Mesenchymal stem cell (in vitro differentiated cells and primary cell): ENCODE measurements around the gene SIVA1.
A peak's percentile ranks its signal among the peaks of the same experiment; 100 is the strongest.

Experiments used
- DNase-seq: peaks from one replicate; pipeline ENCODE4 v3.0.0-alpha.2; 2013
- H2AFZ ChIP-seq: one replicate; pipeline ENCODE4 v1.6.1; 2013; ENCODE audit warnings: low read depth, mild to moderate bottlenecking, control low read depth, inconsistent platforms, low read length, moderate library complexity
- H2AK5ac ChIP-seq: 2 replicates; pipeline ENCODE4 v1.6.1; 2013; ENCODE audit warnings: low read length, moderate library complexity, mild to moderate bottlenecking, inconsistent platforms; ENCODE audit not compliant: severe bottlenecking
- H2BK120ac ChIP-seq: one replicate; pipeline ENCODE4 v1.6.1; 2013; ENCODE audit warnings: low read depth, mild to moderate bottlenecking, inconsistent platforms, low read length, moderate library complexity
- H2BK12ac ChIP-seq, 2 experiments: one replicate each; pipeline ENCODE4 v1.6.1; 2013; ENCODE audit warnings: inconsistent platforms in 2 of 2, low read length in 2 of 2, mild to moderate bottlenecking in 2 of 2, moderate library complexity in 2 of 2, control low read depth in 1 of 2
- H2BK15ac ChIP-seq: one replicate; pipeline ENCODE4 v1.6.1; 2013; ENCODE audit warnings: mild to moderate bottlenecking, low read depth, inconsistent platforms; ENCODE audit not compliant: poor library complexity, severe bottlenecking
- H2BK5ac ChIP-seq: 2 replicates; pipeline ENCODE4 v1.6.1; 2013; ENCODE audit warnings: low read depth, mild to moderate bottlenecking, low read length, control low read depth, inconsistent platforms; ENCODE audit not compliant: poor library complexity, severe bottlenecking
- H3K14ac ChIP-seq, 2 experiments: one replicate each; pipeline ENCODE4 v1.6.1; 2013; ENCODE audit warnings: inconsistent platforms in 2 of 2, low read length in 2 of 2, control low read depth in 1 of 2, mild to moderate bottlenecking in 1 of 2, moderate library complexity in 1 of 2
- H3K18ac ChIP-seq, 2 experiments: one replicate each; pipeline ENCODE4 v1.6.1; 2013; ENCODE audit warnings: inconsistent platforms in 2 of 2, low read length in 2 of 2, control low read depth in 1 of 2, low read depth in 1 of 2, mild to moderate bottlenecking in 1 of 2
- H3K23ac ChIP-seq, 2 experiments: one replicate each; pipeline ENCODE4 v1.6.1; 2013; ENCODE audit warnings: inconsistent platforms in 2 of 2, low read length in 2 of 2, mild to moderate bottlenecking in 2 of 2, moderate library complexity in 2 of 2, control low read depth in 1 of 2
- H3K27ac ChIP-seq: 2 replicates; pipeline ENCODE4 v1.5.1; 2013; ENCODE audit warnings: mild to moderate bottlenecking, moderate library complexity, low read length, control low read depth, inconsistent platforms; ENCODE audit not compliant: poor library complexity, severe bottlenecking
- H3K27me3 ChIP-seq, 2 experiments: 2 replicates each; pipeline versions ENCODE4 v1.6.1 to v1.7.0; 2013; ENCODE audit warnings: low read length in 2 of 2, mild to moderate bottlenecking in 2 of 2, moderate library complexity in 2 of 2, control low read depth in 1 of 2, inconsistent platforms in 1 of 2; ENCODE audit not compliant: control insufficient read depth in 1 of 2, insufficient read depth in 1 of 2
- H3K36me3 ChIP-seq, 2 experiments: 2 replicates each; pipeline versions ENCODE4 v1.6.1 to v1.7.0; 2013; ENCODE audit warnings: low read length in 2 of 2, control low read depth in 1 of 2, inconsistent platforms in 1 of 2, low read depth in 1 of 2, mild to moderate bottlenecking in 1 of 2; ENCODE audit not compliant: insufficient read depth in 2 of 2, control insufficient read depth in 1 of 2
- H3K4ac ChIP-seq, 2 experiments: one replicate each; pipeline ENCODE4 v1.6.1; 2013; ENCODE audit warnings: inconsistent platforms in 2 of 2, low read length in 2 of 2, mild to moderate bottlenecking in 2 of 2, moderate library complexity in 2 of 2, control low read depth in 1 of 2, low read depth in 1 of 2
- H3K4me1 ChIP-seq: 2 replicates; pipeline ENCODE4 v1.6.1; 2013; ENCODE audit warnings: low read depth, low read length, control low read depth; ENCODE audit not compliant: control insufficient read depth, insufficient read depth
- H3K4me2 ChIP-seq: 2 replicates; pipeline ENCODE4 v1.6.1; 2013; ENCODE audit warnings: low read length, mild to moderate bottlenecking, inconsistent platforms; ENCODE audit not compliant: poor library complexity, severe bottlenecking
- H3K4me3 ChIP-seq, 2 experiments: 2 replicates each; pipeline versions ENCODE4 v1.5.1 to v1.7.0; 2013; ENCODE audit warnings: low read length in 2 of 2, mild to moderate bottlenecking in 2 of 2, control low read depth in 1 of 2, low read depth in 1 of 2; ENCODE audit not compliant: insufficient read depth in 1 of 2
- H3K79me1 ChIP-seq: replicated peaks from 2 replicates; pipeline ENCODE4 v1.6.1; 2013; ENCODE audit warnings: mild to moderate bottlenecking, control low read depth, low read length, inconsistent platforms; ENCODE audit not compliant: poor library complexity, severe bottlenecking
- H3K9ac ChIP-seq: 2 replicates; pipeline ENCODE4 v1.7.0; 2013; ENCODE audit warnings: mild to moderate bottlenecking, low read length, moderate library complexity
- H3K9me3 ChIP-seq: 2 replicates; pipeline ENCODE4 v1.7.0; 2013; ENCODE audit warnings: mild to moderate bottlenecking, low read length; ENCODE audit not compliant: control insufficient read depth
- H4K8ac ChIP-seq: one replicate; pipeline ENCODE4 v1.6.1; 2013; ENCODE audit warnings: inconsistent platforms, mild to moderate bottlenecking, low read length, moderate library complexity
- H4K91ac ChIP-seq: one replicate; pipeline ENCODE4 v1.6.1; 2013; ENCODE audit warnings: mild to moderate bottlenecking, low read length, inconsistent platforms
- WGBS: methylation state at CpG from one replicate; pipeline ENCODE4 v1.1.7; 2013; ENCODE audit warnings: mixed read lengths; 5-methylcytosine and 5-hydroxymethylcytosine counted together

Gene SIVA1

DNA sequence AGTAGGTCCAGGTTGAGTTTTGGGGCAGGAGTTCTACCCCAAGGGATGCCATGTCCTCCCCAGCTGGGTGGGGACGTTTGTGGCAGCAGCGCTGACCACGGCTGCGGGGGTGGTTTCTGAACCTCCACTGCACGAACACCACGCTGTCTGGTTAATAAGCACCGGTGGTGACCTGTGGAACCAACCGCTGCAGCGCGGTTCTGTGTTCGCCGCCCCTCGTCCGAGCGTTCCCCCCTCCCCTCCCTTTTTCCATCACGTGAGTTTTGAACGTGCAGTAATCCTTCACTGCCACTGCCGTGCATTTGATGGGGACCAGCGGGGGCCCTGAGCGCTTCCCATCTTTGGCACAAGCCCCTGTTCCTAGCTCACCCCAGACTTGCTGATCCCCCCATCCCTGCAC lies 35.3 kb upstream of the SIVA1 start:
- H3K4ac ChIP-seq: no peak overlapping the region
- 92% methylated on average over 20 of the region's 20 CpGs for WGBS

DNA sequence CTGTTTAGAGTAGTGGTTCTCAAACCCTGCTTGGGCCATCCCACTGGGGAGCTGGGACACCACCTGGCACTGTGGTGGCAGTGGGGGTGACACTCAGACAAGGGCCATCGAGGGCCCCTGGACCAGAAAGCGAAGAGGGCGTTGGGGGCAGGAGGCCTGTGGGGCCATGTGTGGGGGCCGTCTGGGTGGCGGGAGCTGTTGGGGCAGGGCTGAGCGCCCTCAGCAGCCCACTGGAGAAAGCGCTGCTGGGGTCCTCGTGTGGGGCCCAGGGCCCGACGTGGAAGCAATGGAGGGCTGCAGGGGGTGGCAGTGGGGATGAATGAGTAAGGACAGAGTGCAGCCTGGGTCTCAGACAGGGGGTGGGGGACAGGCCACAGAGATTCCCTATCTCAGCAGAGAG lies 34.8 kb upstream of the SIVA1 start:
- Histone ChIP-seq H3K4me2 (no peak overlapping the region), H3K4me3 (no peak overlapping the region), H3K18ac (no peak overlapping the region), H4K91ac (no peak overlapping the region), H3K27me3 (no peaks in the 10 kb centered on the region), H2BK15ac (no peak overlapping the region), H3K14ac (no peak overlapping the region), H3K27ac (no peak overlapping the region), H3K79me1 (peaks cover 13% of the 10 kb centered on the region), H2BK12ac (no peak overlapping the region), H2AFZ (no peak overlapping the region), H2BK5ac (no peak overlapping the region), H2BK120ac (no peak overlapping the region), H3K9ac (no peak overlapping the region), H3K4me1 (peaks cover 17% of the 10 kb centered on the region), H4K8ac (no peak overlapping the region), H3K9me3 (no peaks in the 10 kb centered on the region), H3K36me3 (peaks cover 64 to 87% of the 10 kb centered on the region in 2 experiments), H2AK5ac (no peak overlapping the region), H3K23ac (no peak overlapping the region), H3K4ac (no peak overlapping the region)
- WGBS: 96% methylated on average over 10 of the region's 10 CpGs
- DNase-seq: no peak

More for the DNA sequence above, 35.3 kb upstream of the SIVA1 start:
- Histone ChIP-seq H3K9me3 (no peaks in the 10 kb centered on the region), H2BK5ac (no peak overlapping the region), H3K36me3 (peaks cover 69 to 88% of the 10 kb centered on the region in 2 experiments), H4K8ac (no peak overlapping the region), H2AK5ac (no peak overlapping the region), H4K91ac (no peak overlapping the region), H3K4me3 (no peak overlapping the region), H3K4me2 (no peak overlapping the region), H3K27me3 (no peaks in the 10 kb centered on the region), H3K27ac (no peak overlapping the region), H2AFZ (no peak overlapping the region), H3K9ac (no peak overlapping the region), H3K4me1 (peaks cover 12% of the 10 kb centered on the region), H2BK120ac (no peak overlapping the region), H3K14ac (no peak overlapping the region), H2BK12ac (no peak overlapping the region), H3K79me1 (peaks cover 13% of the 10 kb centered on the region), H3K18ac (no peak overlapping the region), H3K23ac (no peak overlapping the region), H2BK15ac (no peak overlapping the region)
- DNase-seq: no peak

- no peak for DNase-seq
- no peak overlapping the region for H2AFZ ChIP-seq
- no peak overlapping the region for H3K4ac ChIP-seq
- H3K4me3 ChIP-seq: no peak overlapping the region
- H3K23ac ChIP-seq: no peak overlapping the region
- H4K91ac ChIP-seq: peak overlapping the region; percentile 16
- no peak overlapping the region for H2BK5ac ChIP-seq
- H3K27me3 ChIP-seq: no peaks in the 10 kb centered on the region
- no peak overlapping the region for H3K4me2 ChIP-seq
- no peak overlapping the region for H3K18ac ChIP-seq
- no peaks in the 10 kb centered on the region for H3K9me3 ChIP-seq
- no peak overlapping the region for H3K27ac ChIP-seq
- H3K9ac ChIP-seq: no peak overlapping the region
- no peak overlapping the region for H2BK12ac ChIP-seq
- H2BK120ac ChIP-seq: no peak overlapping the region
- H3K79me1 ChIP-seq: peaks cover 15% of the 10 kb centered on the region
- no peak overlapping the region for H3K14ac ChIP-seq
- no peak overlapping the region for H4K8ac ChIP-seq
- H3K36me3 ChIP-seq: peaks cover 58 to 80% of the 10 kb centered on the region in 2 experiments
- WGBS: 95% methylated on average over 11 of the region's 11 CpGs
- no peak overlapping the region for H2AK5ac ChIP-seq
- no peak overlapping the region for H2BK15ac ChIP-seq
- H3K4me1 ChIP-seq: peaks cover 25% of the 10 kb centered on the region
These were observed 34.1 kb upstream of the SIVA1 start for GRCh38 chr14:104718871-104719270.

- Histone ChIP-seq H3K79me1 (peaks cover 14% of the 10 kb centered on the region), H2AFZ (no peak overlapping the region), H4K8ac (no peak overlapping the region), H3K27me3 (no peaks in the 10 kb centered on the region), H2AK5ac (no peak overlapping the region), H2BK120ac (no peak overlapping the region), H2BK12ac (no peak overlapping the region), H3K4me2 (no peak overlapping the region), H3K4ac (no peak overlapping the region), H3K4me1 (peaks cover 27% of the 10 kb centered on the region), H3K4me3 (no peak overlapping the region), H2BK15ac (no peak overlapping the region), H3K27ac (no peak overlapping the region), H3K23ac (no peak overlapping the region), H4K91ac (no peak overlapping the region), H2BK5ac (no peak overlapping the region), H3K9me3 (no peaks in the 10 kb centered on the region), H3K9ac (no peak overlapping the region), H3K14ac (no peak overlapping the region), H3K36me3 (peaks cover 53 to 76% of the 10 kb centered on the region in 2 experiments), H3K18ac (no peak overlapping the region)
- no peak for DNase-seq
- 94% methylated on average over 15 of the region's 15 CpGs for WGBS
These were observed 33.6 kb upstream of the SIVA1 start for GRCh38 chr14:104719343-104719742.
